ENCODE results near the gene A3GALT2. TPM values are rescaled to one million over a fixed set of nuclear protein-coding genes. Genes with fewer than 3 reads are reported as not detected.

A3GALT2 gene
- total RNA-seq, 1 experiment from 2014 or later: not detected

DNA sequence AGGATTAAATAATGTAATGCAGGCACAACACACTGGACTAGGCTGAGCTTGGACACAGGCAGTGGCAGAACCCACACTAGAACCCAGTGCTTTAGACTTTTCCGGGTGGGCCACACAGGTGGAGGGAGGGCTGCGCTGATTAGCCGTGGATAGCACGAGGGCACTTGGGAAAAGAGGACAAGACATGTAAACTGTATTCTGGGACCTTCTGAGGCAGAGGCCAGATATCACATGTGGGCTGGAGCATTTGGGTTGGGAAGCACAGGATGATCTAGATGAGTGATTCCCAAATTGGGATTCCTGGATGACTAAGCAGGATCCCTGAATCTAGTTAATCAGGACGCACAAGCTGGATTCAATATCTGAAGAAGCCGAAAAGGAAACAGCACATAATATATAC is 20.3 kb upstream of the A3GALT2 start:
- Histone ChIP-seq H3K4me2 (ENCODE audit: low read depth, low read length, poor library complexity, severe bottlenecking) (no peak overlapping the region), H3K9me3 (ENCODE audit: low read length) (no peaks in the 10 kb centered on the region), H3K27me3 (ENCODE audit: low read length) (no peaks in the 10 kb centered on the region), H3K4me1 (ENCODE audit: low read length) (peaks cover 14% of the 10 kb centered on the region), H4K20me1 (ENCODE audit: insufficient read depth, low read depth, low read length) (no peaks in the 10 kb centered on the region), H3K9ac (ENCODE audit: low read length) (no peak overlapping the region), H3K9me2 (replicated peaks; ENCODE audit: insufficient read depth, low read length) (no peaks in the 10 kb centered on the region), H3K36me3 (ENCODE audit: insufficient read depth, low read length) (peaks cover 10% of the 10 kb centered on the region), H2AFZ (ENCODE audit: low read length) (no peak overlapping the region), H3K79me2 (ENCODE audit: low read length) (peaks cover 99% of the 10 kb centered on the region), H3K4me3 (ENCODE audit: low read length) (no peak overlapping the region), H3K27ac (ENCODE audit: low read length) (no peak overlapping the region)
- no peak for DNase-seq

- Histone ChIP-seq H3K27me3 (ENCODE audit: low read length) (no peaks in the 10 kb centered on the region), H3K4me2 (ENCODE audit: low read depth, low read length, poor library complexity, severe bottlenecking) (no peak overlapping the region), H2AFZ (ENCODE audit: low read length) (no peak overlapping the region), H4K20me1 (ENCODE audit: insufficient read depth, low read depth, low read length) (peaks cover 8% of the 10 kb centered on the region; the same call in 1 of the 2 replicates), H3K36me3 (ENCODE audit: insufficient read depth, low read length) (no peaks in the 10 kb centered on the region; the same call in 1 of the 2 replicates), H3K9me2 (replicated peaks; ENCODE audit: insufficient read depth, low read length) (no peaks in the 10 kb centered on the region), H3K27ac (ENCODE audit: low read length) (no peak overlapping the region), H3K4me3 (ENCODE audit: low read length) (no peak overlapping the region), H3K9me3 (ENCODE audit: low read length) (no peaks in the 10 kb centered on the region), H3K4me1 (ENCODE audit: low read length) (no peaks in the 10 kb centered on the region), H3K9ac (ENCODE audit: low read length) (no peak overlapping the region), H3K79me2 (ENCODE audit: low read length) (peaks cover 98% of the 10 kb centered on the region)
- no peak for DNase-seq
These were observed 18.5 kb upstream of the A3GALT2 start for GRCh38 chr1:33339413-33339812.

DNA sequence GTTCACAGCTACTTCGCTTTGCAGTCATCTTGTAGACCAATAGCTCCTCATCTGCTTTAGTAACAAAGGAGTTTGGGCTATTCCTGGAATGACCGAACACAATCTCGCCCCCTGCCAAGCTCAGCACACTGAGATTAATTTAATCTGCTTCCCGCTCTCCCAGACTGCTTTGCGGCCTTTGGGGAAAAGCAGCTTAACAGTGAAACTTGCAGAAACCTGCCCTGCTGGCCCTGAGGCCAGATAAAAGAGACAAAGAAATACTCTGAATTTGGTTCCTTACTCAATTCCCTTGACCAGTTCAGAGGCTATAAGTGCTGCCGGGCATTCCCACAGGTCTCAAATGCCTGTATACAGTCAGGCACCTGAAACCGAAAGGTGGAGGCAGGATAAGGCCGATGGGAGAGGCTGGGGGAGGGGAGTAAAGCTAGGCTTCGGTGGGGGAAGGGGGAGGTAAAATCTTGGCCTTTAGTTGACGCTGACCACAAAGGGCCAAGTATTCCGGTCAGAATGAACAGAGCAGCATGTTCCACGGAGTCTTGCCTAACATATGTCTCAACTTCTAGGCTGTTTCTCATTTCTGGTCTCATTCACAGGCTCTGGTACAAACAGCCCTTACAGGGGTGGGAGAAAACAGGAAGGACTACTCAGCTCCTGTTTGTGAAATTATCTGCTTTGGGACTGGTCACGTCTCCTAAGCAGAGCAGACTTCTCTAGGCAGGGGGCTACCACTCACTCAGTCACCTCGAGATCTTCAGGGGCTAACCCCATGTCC is 17.7 kb upstream of the A3GALT2 start:
- H3K27me3 ChIP-seq (ENCODE audit: low read length): no peaks in the 10 kb centered on the region
- H3K9me3 ChIP-seq (ENCODE audit: low read length): no peaks in the 10 kb centered on the region
- peaks cover 98% of the 10 kb centered on the region for H3K79me2 ChIP-seq (ENCODE audit: low read length)
- DNase-seq: no peak
- peaks cover 13% of the 10 kb centered on the region; the same call in 1 of the 2 replicates for H4K20me1 ChIP-seq (ENCODE audit: insufficient read depth, low read depth, low read length)
- H3K27ac ChIP-seq (ENCODE audit: low read length): no peak overlapping the region
- no peak overlapping the region for H3K4me2 ChIP-seq (ENCODE audit: low read depth, low read length, poor library complexity, severe bottlenecking)
- H3K9ac ChIP-seq (ENCODE audit: low read length): no peak overlapping the region
- no peaks in the 10 kb centered on the region for H3K4me1 ChIP-seq (ENCODE audit: low read length)
- no peaks in the 10 kb centered on the region; the same call in 1 of the 2 replicates for H3K36me3 ChIP-seq (ENCODE audit: insufficient read depth, low read length)
- no peak overlapping the region for H2AFZ ChIP-seq (ENCODE audit: low read length)
- no peaks in the 10 kb centered on the region for H3K9me2 ChIP-seq (replicated peaks; ENCODE audit: insufficient read depth, low read length)
- no peak overlapping the region for H3K4me3 ChIP-seq (ENCODE audit: low read length)

- H3K9ac ChIP-seq (ENCODE audit: low read length): no peak overlapping the region
These were observed 17.1 kb upstream of the A3GALT2 start for GRCh38 chr1:33338048-33338439.

DNA sequence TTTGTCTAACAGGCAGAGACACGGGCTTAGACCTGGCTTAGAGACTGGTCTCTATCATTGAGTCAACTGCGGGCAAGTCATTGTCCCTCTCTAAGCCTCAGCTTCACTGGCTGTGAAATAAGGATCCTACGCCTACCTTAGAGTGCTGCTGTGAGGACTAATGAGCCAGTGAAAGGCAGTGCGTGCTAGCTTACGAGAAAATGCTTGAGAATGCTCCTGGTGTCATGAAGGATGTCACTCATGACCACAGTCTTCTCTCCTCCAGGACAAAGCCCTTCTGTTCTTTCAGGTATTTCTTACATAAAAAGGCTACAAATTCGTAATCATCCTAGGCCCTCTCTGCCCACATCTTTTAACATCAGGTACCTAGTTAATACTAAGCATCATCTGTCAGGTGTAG is 16.5 kb upstream of the A3GALT2 start:
- no peaks in the 10 kb centered on the region for H3K9me3 ChIP-seq (ENCODE audit: low read length)
- DNase-seq: no peak
- H3K36me3 ChIP-seq (ENCODE audit: insufficient read depth, low read length): no peaks in the 10 kb centered on the region
- no peak overlapping the region for H3K4me3 ChIP-seq (ENCODE audit: low read length)
- peaks cover 97% of the 10 kb centered on the region for H3K79me2 ChIP-seq (ENCODE audit: low read length)
- no peak overlapping the region for H3K27ac ChIP-seq (ENCODE audit: low read length)
- H3K9ac ChIP-seq (ENCODE audit: low read length): no peak overlapping the region
- H3K4me1 ChIP-seq (ENCODE audit: low read length): no peaks in the 10 kb centered on the region
- H4K20me1 ChIP-seq (ENCODE audit: insufficient read depth, low read depth, low read length): peaks cover 13% of the 10 kb centered on the region; the same call in 1 of the 2 replicates
- H3K9me2 ChIP-seq (replicated peaks; ENCODE audit: insufficient read depth, low read length): no peaks in the 10 kb centered on the region
- H3K4me2 ChIP-seq (ENCODE audit: low read depth, low read length, poor library complexity, severe bottlenecking): no peak overlapping the region
- no peaks in the 10 kb centered on the region for H3K27me3 ChIP-seq (ENCODE audit: low read length)
- no peak overlapping the region for H2AFZ ChIP-seq (ENCODE audit: low read length)

More at GRCh38 chr1:33338048-33338439, 17.1 kb upstream of the A3GALT2 start:
- Histone ChIP-seq H3K27me3 (ENCODE audit: low read length) (no peaks in the 10 kb centered on the region), H3K79me2 (ENCODE audit: low read length) (peaks cover 100% of the 10 kb centered on the region), H3K27ac (ENCODE audit: low read length) (no peak overlapping the region), H3K9me2 (replicated peaks; ENCODE audit: insufficient read depth, low read length) (no peaks in the 10 kb centered on the region), H3K4me3 (ENCODE audit: low read length) (no peak overlapping the region), H2AFZ (ENCODE audit: low read length) (no peak overlapping the region), H3K36me3 (ENCODE audit: insufficient read depth, low read length) (no peaks in the 10 kb centered on the region), H3K4me1 (ENCODE audit: low read length) (no peaks in the 10 kb centered on the region), H3K4me2 (ENCODE audit: low read depth, low read length, poor library complexity, severe bottlenecking) (no peak overlapping the region), H4K20me1 (ENCODE audit: insufficient read depth, low read depth, low read length) (peaks cover 13% of the 10 kb centered on the region; the same call in 1 of the 2 replicates), H3K9me3 (ENCODE audit: low read length) (no peaks in the 10 kb centered on the region)
- DNase-seq: no peak

DNA sequence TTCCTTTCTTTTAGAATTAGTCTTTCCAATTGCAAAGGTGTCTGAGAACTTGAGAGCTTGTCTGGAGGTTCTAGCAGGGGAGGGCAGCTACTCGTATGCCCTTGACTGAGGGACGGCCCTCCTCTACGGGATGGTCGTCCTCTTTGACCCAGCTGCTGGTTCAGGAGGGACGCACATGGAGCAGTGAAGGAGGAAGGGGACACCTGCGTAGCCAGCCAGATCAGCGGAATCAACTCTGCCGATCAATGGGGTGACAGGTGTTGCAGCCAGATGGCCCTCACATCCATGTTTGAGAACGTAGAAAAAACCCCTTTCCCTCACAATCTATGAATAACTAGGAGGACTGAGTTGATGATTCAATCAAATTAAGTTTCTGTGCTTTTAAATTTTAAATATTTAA is 15.7 kb upstream of the A3GALT2 start:
- no peak overlapping the region for H2AFZ ChIP-seq (ENCODE audit: low read length)
- H3K36me3 ChIP-seq (ENCODE audit: insufficient read depth, low read length): no peaks in the 10 kb centered on the region
- peaks cover 18% of the 10 kb centered on the region; the same call in 1 of the 2 replicates for H4K20me1 ChIP-seq (ENCODE audit: insufficient read depth, low read depth, low read length)
- no peaks in the 10 kb centered on the region for H3K27me3 ChIP-seq (ENCODE audit: low read length)
- H3K4me3 ChIP-seq (ENCODE audit: low read length): no peak overlapping the region
- H3K27ac ChIP-seq (ENCODE audit: low read length): no peak overlapping the region
- H3K9me2 ChIP-seq (replicated peaks; ENCODE audit: insufficient read depth, low read length): no peaks in the 10 kb centered on the region
- DNase-seq: no peak
- H3K4me1 ChIP-seq (ENCODE audit: low read length): no peaks in the 10 kb centered on the region
- H3K9ac ChIP-seq (ENCODE audit: low read length): no peak overlapping the region
- no peak overlapping the region for H3K4me2 ChIP-seq (ENCODE audit: low read depth, low read length, poor library complexity, severe bottlenecking)
- no peaks in the 10 kb centered on the region for H3K9me3 ChIP-seq (ENCODE audit: low read length)
- peaks cover 90% of the 10 kb centered on the region for H3K79me2 ChIP-seq (ENCODE audit: low read length)

- Histone ChIP-seq H3K9me3 (ENCODE audit: low read length) (no peaks in the 10 kb centered on the region), H3K79me2 (ENCODE audit: low read length) (peaks cover 75% of the 10 kb centered on the region), H2AFZ (ENCODE audit: low read length) (no peak overlapping the region), H3K27ac (ENCODE audit: low read length) (no peak overlapping the region), H3K27me3 (ENCODE audit: low read length) (no peaks in the 10 kb centered on the region), H3K4me3 (ENCODE audit: low read length) (no peak overlapping the region), H3K9ac (ENCODE audit: low read length) (no peak overlapping the region), H3K9me2 (replicated peaks; ENCODE audit: insufficient read depth, low read length) (no peaks in the 10 kb centered on the region), H3K4me2 (ENCODE audit: low read depth, low read length, poor library complexity, severe bottlenecking) (no peak overlapping the region), H3K36me3 (ENCODE audit: insufficient read depth, low read length) (no peaks in the 10 kb centered on the region; the same call in 1 of the 2 replicates), H3K4me1 (ENCODE audit: low read length) (no peaks in the 10 kb centered on the region), H4K20me1 (ENCODE audit: insufficient read depth, low read depth, low read length) (peaks cover 18% of the 10 kb centered on the region; the same call in 1 of the 2 replicates)
- DNase-seq: no peak
These were observed 14.1 kb upstream of the A3GALT2 start for GRCh38 chr1:33335020-33335419.

- Histone ChIP-seq H3K4me2 (ENCODE audit: low read depth, low read length, poor library complexity, severe bottlenecking) (no peak overlapping the region), H3K27ac (ENCODE audit: low read length) (no peak overlapping the region), H3K27me3 (ENCODE audit: low read length) (no peaks in the 10 kb centered on the region), H3K4me1 (ENCODE audit: low read length) (no peaks in the 10 kb centered on the region), H3K9me3 (ENCODE audit: low read length) (no peaks in the 10 kb centered on the region), H3K79me2 (ENCODE audit: low read length) (peaks cover 65% of the 10 kb centered on the region), H3K9ac (ENCODE audit: low read length) (no peak overlapping the region), H4K20me1 (ENCODE audit: insufficient read depth, low read depth, low read length) (peaks cover 18% of the 10 kb centered on the region; the same call in 1 of the 2 replicates), H3K9me2 (replicated peaks; ENCODE audit: insufficient read depth, low read length) (no peaks in the 10 kb centered on the region), H3K4me3 (ENCODE audit: low read length) (no peak overlapping the region), H3K36me3 (ENCODE audit: insufficient read depth, low read length) (peaks cover 6% of the 10 kb centered on the region; the same call in 1 of the 2 replicates), H2AFZ (ENCODE audit: low read length) (no peak overlapping the region)
- no peak for DNase-seq
These were observed 13.2 kb upstream of the A3GALT2 start for GRCh38 chr1:33334081-33334552.

All from Karpas-422 (cell line).